PC-9 (cell line): ENCODE results near the gene HBEGF.

Source experiments
- EZH2 ChIP-seq: fragments of 200-600 bp; sonication (generic); IDR thresholded peaks from 2 replicates; pipeline ENCODE4 v1.8.0; 2017; ENCODE audit warnings: antibody characterized with exemption, low read depth
- TF ChIP-seq, protein P1 (sequence below): fragments of 200-600 bp; sonication (generic); conservative IDR thresholded peaks from 2 replicates; pipeline ENCODE4 v1.6.1; 2017; ENCODE audit warnings: mixed run types, antibody characterized with exemption, mild to moderate bottlenecking, moderate library complexity

DNA sequence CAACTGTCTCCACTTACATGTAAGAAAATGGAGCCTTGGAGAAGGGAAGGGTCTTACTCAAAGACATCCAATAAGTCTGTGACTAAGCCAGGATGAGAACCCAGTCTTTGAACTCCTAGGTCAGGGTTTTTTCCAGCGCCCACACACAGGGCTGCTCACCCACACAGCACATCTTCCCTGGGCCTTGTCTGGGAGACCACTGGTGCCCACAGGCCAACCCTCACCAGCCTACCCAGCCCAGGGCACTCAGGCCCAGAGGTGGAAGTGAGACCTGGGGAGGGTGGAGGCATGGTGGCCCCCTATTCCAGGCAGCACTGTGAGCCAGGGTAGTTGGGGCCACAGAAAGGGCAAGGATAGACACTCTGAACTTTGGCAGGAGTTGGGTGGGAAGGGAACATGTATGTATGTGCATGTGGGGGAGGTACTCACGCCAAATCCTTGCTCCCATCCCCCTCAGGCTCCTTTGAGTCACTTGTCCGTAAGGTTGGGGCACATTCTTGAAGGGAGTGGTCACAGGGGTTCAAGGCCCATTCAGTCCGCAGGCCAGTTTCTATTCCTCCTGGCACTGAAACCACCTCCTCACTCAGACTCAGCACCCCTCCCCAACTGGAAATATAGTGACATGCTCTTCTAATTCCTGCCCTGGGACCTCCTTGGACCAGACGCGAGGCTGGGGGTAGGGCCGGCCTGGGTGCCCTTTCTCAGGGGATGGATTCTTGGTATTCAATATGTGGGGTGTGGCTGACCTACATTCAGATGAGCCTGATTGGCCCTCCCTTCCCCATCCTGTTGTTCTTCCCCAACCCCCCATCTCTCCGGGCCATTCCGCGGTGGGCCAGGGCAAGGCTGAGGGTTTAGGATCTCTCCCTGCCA is 10.7 kb upstream of the HBEGF start:
- no peak for TF ChIP-seq EZH2
- TF ChIP-seq, protein P1, sequence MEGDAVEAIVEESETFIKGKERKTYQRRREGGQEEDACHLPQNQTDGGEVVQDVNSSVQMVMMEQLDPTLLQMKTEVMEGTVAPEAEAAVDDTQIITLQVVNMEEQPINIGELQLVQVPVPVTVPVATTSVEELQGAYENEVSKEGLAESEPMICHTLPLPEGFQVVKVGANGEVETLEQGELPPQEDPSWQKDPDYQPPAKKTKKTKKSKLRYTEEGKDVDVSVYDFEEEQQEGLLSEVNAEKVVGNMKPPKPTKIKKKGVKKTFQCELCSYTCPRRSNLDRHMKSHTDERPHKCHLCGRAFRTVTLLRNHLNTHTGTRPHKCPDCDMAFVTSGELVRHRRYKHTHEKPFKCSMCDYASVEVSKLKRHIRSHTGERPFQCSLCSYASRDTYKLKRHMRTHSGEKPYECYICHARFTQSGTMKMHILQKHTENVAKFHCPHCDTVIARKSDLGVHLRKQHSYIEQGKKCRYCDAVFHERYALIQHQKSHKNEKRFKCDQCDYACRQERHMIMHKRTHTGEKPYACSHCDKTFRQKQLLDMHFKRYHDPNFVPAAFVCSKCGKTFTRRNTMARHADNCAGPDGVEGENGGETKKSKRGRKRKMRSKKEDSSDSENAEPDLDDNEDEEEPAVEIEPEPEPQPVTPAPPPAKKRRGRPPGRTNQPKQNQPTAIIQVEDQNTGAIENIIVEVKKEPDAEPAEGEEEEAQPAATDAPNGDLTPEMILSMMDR, result no peak
